PFSK-1 (cell line): Measurements from ENCODE around the gene APBB2.

ENCODE experiments used
- FOXP2 ChIP-seq: optimal IDR thresholded peaks from 2 replicates; pipeline ENCODE3; 2011; ENCODE audit warnings: borderline replicate concordance, control low read depth, inconsistent platforms; ENCODE audit not compliant: insufficient read depth; ENCODE audit errors: extremely low read length, extremely low read depth
- POLR2AphosphoS5 ChIP-seq: IDR thresholded peaks from 2 replicates; pipeline ENCODE4 v1.6.1; 2012; ENCODE audit warnings: low read depth, mild to moderate bottlenecking, control low read depth, low read length, moderate library complexity
- SIN3A ChIP-seq: IDR thresholded peaks from 2 replicates; pipeline ENCODE4 v1.6.1; 2012; ENCODE audit warnings: mild to moderate bottlenecking, low read length, moderate library complexity, borderline replicate concordance; ENCODE audit not compliant: insufficient read depth
- TAF1 ChIP-seq: IDR thresholded peaks from 2 replicates; pipeline ENCODE4 v1.6.1; 2012; ENCODE audit warnings: low read length, control low read depth, borderline replicate concordance; ENCODE audit not compliant: insufficient read depth
- TF ChIP-seq, protein P1 (sequence below), 2 experiments: IDR thresholded peaks; 2 replicates each; pipeline versions ENCODE4 v1.6.1 to v1.8.0; 2011 to 2012; ENCODE audit warnings: low read depth in 2 of 2, low read length in 2 of 2, control low read depth in 1 of 2, inconsistent platforms in 1 of 2, mild to moderate bottlenecking in 1 of 2, moderate library complexity in 1 of 2; ENCODE audit not compliant: insufficient read depth in 1 of 2

The APBB2 gene

DNA sequence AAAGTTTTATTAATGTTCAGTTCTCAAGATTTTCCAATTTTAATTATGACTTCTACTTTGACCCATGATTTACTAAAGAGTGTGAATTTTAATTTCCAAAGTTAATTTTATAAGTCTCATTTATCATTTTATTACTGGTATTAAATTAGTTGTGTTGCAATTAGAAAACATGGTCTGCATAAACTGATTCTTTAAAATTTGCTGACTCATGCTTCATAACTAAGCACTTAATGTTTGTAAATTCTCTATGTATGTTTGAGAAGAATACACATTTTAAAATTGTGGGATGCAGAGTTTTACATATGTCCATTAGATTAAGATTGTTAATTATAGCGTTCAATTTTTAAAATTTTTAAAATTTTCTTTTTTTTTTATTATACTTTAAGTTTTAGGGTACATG lies 22.2 kb upstream of the APBB2 start:
- TF ChIP-seq, protein P1, sequence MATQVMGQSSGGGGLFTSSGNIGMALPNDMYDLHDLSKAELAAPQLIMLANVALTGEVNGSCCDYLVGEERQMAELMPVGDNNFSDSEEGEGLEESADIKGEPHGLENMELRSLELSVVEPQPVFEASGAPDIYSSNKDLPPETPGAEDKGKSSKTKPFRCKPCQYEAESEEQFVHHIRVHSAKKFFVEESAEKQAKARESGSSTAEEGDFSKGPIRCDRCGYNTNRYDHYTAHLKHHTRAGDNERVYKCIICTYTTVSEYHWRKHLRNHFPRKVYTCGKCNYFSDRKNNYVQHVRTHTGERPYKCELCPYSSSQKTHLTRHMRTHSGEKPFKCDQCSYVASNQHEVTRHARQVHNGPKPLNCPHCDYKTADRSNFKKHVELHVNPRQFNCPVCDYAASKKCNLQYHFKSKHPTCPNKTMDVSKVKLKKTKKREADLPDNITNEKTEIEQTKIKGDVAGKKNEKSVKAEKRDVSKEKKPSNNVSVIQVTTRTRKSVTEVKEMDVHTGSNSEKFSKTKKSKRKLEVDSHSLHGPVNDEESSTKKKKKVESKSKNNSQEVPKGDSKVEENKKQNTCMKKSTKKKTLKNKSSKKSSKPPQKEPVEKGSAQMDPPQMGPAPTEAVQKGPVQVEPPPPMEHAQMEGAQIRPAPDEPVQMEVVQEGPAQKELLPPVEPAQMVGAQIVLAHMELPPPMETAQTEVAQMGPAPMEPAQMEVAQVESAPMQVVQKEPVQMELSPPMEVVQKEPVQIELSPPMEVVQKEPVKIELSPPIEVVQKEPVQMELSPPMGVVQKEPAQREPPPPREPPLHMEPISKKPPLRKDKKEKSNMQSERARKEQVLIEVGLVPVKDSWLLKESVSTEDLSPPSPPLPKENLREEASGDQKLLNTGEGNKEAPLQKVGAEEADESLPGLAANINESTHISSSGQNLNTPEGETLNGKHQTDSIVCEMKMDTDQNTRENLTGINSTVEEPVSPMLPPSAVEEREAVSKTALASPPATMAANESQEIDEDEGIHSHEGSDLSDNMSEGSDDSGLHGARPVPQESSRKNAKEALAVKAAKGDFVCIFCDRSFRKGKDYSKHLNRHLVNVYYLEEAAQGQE (IDR thresholded peaks at IDR 0.05; ENCODE audit: insufficient read depth in 1 of 2, low read depth in 2 of 2, low read length in 2 of 2), result no peak
- TF ChIP-seq TAF1, result no peak
- TF ChIP-seq FOXP2, result no peak
- TF ChIP-seq POLR2AphosphoS5, result no peak
- no peak for TF ChIP-seq SIN3A

DNA sequence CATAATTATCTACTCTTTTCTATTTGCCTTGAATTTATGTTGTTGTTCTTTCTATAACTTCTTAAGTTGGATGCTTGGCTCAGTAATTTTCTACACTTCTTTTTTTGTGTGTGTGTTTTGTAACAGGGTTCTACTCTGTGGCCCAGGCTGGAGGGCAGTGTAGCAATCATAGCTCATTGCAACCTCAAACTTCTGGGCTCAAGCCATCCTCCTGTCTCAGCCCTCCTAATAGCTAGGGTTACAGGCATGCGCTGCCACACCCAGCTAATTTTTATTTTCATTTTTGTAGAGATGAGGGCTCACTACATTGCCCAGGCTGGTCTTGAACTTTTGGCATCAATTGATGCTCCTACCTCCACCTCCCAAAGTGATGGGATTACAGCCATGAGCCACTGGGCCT lies 21.7 kb upstream of the APBB2 start:
- no peak for TF ChIP-seq FOXP2
- TF ChIP-seq, protein P1 (IDR thresholded peaks at IDR 0.05; ENCODE audit: insufficient read depth in 1 of 2, low read depth in 2 of 2, low read length in 2 of 2), result no peak
- no peak for TF ChIP-seq POLR2AphosphoS5
- TF ChIP-seq TAF1, result no peak
- no peak for TF ChIP-seq SIN3A

DNA sequence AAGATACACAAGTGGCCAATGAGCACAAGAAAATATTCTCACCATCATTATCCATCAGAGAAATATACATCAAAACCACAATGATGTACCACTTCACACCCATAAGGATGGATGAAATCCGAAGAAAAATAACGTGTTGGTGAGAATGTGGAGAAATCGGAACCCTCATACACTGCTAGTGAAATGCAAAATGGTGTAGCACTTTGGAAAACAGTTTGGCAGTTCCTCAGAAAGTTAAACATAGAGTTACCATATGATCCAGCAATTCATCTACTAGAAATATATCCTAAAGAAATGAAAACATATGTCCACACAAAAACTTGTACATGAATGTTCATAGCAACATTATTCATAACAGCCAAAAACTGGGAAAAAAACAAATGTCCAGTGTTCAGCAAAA lies 18.5 kb upstream of the APBB2 start:
- TF ChIP-seq SIN3A (no peak), TAF1 (no peak), POLR2AphosphoS5 (no peak), FOXP2 (no peak)
- TF ChIP-seq, protein P1 (IDR thresholded peaks at IDR 0.05; ENCODE audit: insufficient read depth in 1 of 2, low read depth in 2 of 2, low read length in 2 of 2), result no peak

DNA sequence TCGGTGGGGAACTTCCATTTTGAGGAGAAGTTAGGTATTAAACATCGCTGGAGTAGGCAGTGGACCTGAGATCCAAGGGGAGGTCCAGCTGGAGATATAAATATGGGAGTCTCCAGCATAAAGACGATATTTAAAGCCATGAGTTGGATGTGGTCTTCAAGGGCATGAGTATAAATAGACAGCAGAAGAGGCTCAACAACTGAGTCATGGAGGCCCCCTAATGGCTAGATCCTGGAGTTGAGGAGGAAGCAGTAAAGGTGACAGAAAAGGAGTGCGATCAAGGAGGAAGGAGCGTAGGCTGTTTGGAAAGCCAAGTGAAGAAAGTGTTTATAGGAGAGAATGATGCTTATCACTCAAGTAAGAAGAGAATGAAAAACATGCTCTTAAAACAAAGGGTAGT lies 18.1 kb upstream of the APBB2 start:
- no peak for TF ChIP-seq FOXP2
- no peak for TF ChIP-seq SIN3A
- TF ChIP-seq, protein P1 (IDR thresholded peaks at IDR 0.05; ENCODE audit: insufficient read depth in 1 of 2, low read depth in 2 of 2, low read length in 2 of 2), result no peak
- TF ChIP-seq TAF1, result no peak
- TF ChIP-seq POLR2AphosphoS5, result no peak

DNA sequence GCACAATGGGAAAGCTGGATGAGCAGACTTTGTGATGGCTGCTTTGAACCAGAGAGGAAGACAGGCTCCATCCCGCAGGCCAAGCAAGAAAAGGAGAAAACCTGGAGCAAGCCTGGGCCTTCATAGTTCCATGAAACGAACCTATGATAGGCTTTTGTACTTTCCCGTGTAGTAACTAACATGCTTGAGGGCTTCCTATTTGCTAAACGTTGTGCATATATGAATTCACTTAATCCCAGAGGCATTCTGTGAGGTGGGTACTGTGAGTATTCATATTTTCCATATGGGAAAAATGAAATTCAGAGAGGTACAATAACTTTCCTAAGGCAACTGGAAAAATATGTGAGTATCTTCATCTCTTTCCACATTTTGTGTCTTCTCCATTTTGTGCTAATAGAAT lies 13.6 kb upstream of the APBB2 start:
- no peak for TF ChIP-seq FOXP2
